Nephron (organoid): Measurements from ENCODE around the gene INPPL1.
"Not testable (repeated sequence)": the region's sequence is repeated elsewhere in the genome, so short reads cannot be mapped to it uniquely, and the experiment has no call there.

Experiments used
- H3K27ac Mint-ChIP-seq, 3 experiments: 2 replicates each; pipeline ENCODE4 v1.8.0; 2020; ENCODE audit warnings: mixed read lengths in 3 of 3, mild to moderate bottlenecking in 2 of 3, moderate library complexity in 1 of 3
- H3K27me3 Mint-ChIP-seq: 2 replicates; pipeline ENCODE4 v1.8.0; 2021; ENCODE audit warnings: low read depth, mild to moderate bottlenecking, moderate library complexity, mixed read lengths
- H3K36me3 Mint-ChIP-seq: 2 replicates; pipeline ENCODE4 v1.8.0; 2020; ENCODE audit warnings: low read depth, mixed read lengths
- H3K4me1 Mint-ChIP-seq: 2 replicates; pipeline ENCODE4 v1.8.0; 2020; ENCODE audit warnings: mixed read lengths
- H3K4me3 Mint-ChIP-seq, 3 experiments: 2 replicates each; pipeline ENCODE4 v1.8.0; 2020; ENCODE audit warnings: mild to moderate bottlenecking in 3 of 3, mixed read lengths in 3 of 3, moderate library complexity in 2 of 3
- H3K9me3 Mint-ChIP-seq: 2 replicates; pipeline ENCODE4 v1.8.0; 2020; ENCODE audit warnings: mixed read lengths
- CTCF ChIP-seq, 3 experiments: fragments of 200-600 bp; sonication (generic); IDR thresholded peaks; one replicate each; pipeline ENCODE4 v1.5.0; 2021; ENCODE audit warnings: antibody characterized with exemption in 3 of 3; ENCODE audit not compliant: unreplicated experiment in 3 of 3

Gene INPPL1

GRCh38 chr11:72202571-72202970, 22.0 kb upstream of the INPPL1 start:
- TF ChIP-seq CTCF (IDR thresholded peaks at IDR 0.05; ENCODE audit: unreplicated experiment in 3 of 3) = no peak
- Mint-ChIP-seq H3K27ac (no peak overlapping the region), H3K9me3 (no peaks in the 10 kb centered on the region), H3K36me3 (no peaks in the 10 kb centered on the region), H3K4me1 (peaks cover 4% of the 10 kb centered on the region), H3K4me3 (no peak overlapping the region), H3K27me3 (peaks cover 4% of the 10 kb centered on the region)

DNA sequence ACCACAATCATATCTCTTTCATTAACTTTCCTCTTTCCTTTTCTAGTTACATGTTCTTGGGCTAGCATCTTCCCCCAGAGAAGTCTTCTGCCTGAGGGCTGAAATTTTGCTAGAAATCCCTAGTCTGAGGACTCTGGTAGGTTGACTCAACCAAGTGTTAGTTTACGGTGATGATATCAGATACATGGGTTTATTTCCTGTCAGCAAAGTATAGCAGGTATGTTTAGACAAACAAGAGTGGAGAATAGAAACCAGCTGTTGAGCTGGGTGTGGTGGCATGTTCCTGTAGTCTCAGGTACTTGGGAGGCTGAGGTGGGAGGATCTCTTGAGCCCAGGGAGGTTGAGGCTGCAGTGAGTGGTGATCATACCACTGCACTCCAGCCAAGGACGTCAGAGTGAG, 21.4 kb upstream of the INPPL1 start:
- H3K4me3 Mint-ChIP-seq = no peak overlapping the region
- H3K27me3 Mint-ChIP-seq = peaks cover 4% of the 10 kb centered on the region
- peaks cover 4% of the 10 kb centered on the region for H3K4me1 Mint-ChIP-seq
- H3K9me3 Mint-ChIP-seq = no peaks in the 10 kb centered on the region
- H3K36me3 Mint-ChIP-seq = no peaks in the 10 kb centered on the region
- H3K27ac Mint-ChIP-seq = no peak overlapping the region
- TF ChIP-seq CTCF (IDR thresholded peaks at IDR 0.05; ENCODE audit: unreplicated experiment in 3 of 3) = no peak

DNA sequence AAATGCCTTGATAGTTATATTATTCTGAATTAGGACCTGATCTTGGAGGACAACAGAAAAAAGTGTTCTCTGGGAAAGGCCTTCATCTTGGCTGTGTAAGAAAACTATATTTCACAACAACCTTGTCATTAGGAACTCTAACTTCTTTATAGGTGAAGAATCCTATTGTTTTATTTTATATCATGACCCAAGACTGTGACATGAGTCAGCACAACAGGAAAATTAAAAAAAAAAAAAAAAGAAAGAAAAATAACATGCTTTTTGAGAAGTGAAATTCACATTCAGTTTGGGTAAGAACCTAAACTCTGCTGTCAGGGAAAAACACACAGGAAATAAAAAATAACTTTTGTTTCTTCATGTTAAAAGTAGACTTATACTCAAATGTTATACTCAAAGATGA, 19.7 kb upstream of the INPPL1 start:
- TF ChIP-seq CTCF (IDR thresholded peaks at IDR 0.05; ENCODE audit: unreplicated experiment in 3 of 3) = no peak
- H3K36me3 Mint-ChIP-seq = no peaks in the 10 kb centered on the region
- peaks cover 7% of the 10 kb centered on the region for H3K27me3 Mint-ChIP-seq
- peaks cover 13% of the 10 kb centered on the region for H3K9me3 Mint-ChIP-seq
- no peak overlapping the region for H3K27ac Mint-ChIP-seq
- no peak overlapping the region for H3K4me3 Mint-ChIP-seq
- peaks cover 4% of the 10 kb centered on the region for H3K4me1 Mint-ChIP-seq

- H3K4me3 Mint-ChIP-seq = not testable (repeated sequence)
- Mint-ChIP-seq H3K9me3 (peaks cover 18% of the 10 kb centered on the region), H3K27ac (peak overlapping the region in 1 of 3 experiments; percentile 74)
These were observed 17.8 kb upstream of the INPPL1 start for GRCh38 chr11:72206794-72207193.

DNA sequence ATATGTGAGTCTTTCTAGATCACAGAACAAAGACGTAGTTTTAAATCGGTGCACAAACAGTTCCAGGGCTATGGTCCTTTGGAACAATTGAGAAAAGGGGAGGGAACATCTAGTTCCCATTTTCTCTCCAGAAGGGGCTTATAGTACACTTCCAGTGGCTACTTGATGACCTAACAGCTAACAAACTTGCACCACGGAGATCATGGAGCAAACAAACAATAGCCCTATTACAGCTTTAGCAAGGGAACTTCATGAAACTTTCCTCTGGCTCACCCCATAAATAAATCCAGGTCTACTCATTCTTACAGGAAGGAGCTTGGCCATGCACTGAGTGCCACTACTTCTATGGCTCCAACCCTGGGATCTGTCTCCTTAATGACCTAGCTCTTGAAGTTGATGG, 16.3 kb upstream of the INPPL1 start:
- Mint-ChIP-seq H3K36me3 (no peaks in the 10 kb centered on the region), H3K4me1 (peaks cover 4% of the 10 kb centered on the region), H3K9me3 (peaks cover 18% of the 10 kb centered on the region), H3K27me3 (peaks cover 3% of the 10 kb centered on the region), H3K27ac (no peak overlapping the region), H3K4me3 (no peak overlapping the region)
- TF ChIP-seq CTCF (IDR thresholded peaks at IDR 0.05; ENCODE audit: unreplicated experiment in 3 of 3) = no peak

More at GRCh38 chr11:72206794-72207193, 17.8 kb upstream of the INPPL1 start:
- not testable (repeated sequence) for H3K27me3 Mint-ChIP-seq, H3K36me3 Mint-ChIP-seq, H3K4me1 Mint-ChIP-seq

DNA sequence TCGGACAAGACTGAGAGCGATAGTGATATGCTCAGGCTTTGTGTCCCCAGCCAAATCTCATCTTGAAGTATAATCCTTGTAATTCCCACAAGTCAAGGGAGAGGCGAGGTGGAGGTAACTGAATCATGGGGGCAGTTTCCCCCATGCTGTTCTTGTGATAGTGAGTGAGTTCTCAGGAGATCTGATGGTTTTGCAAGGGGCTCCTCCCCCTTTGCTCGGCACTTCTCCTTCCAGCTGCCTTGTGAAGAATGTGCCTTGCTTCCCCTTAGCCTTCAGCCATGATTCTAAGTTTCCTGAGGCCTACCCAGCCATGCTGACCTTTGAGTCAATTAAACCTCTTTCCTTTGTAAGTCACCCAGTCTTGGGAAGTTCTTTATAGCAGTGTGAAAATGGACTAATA, 15.5 kb upstream of the INPPL1 start:
- H3K36me3 Mint-ChIP-seq = no peaks in the 10 kb centered on the region
- H3K4me1 Mint-ChIP-seq = peaks cover 4% of the 10 kb centered on the region
- no peak overlapping the region for H3K4me3 Mint-ChIP-seq
- H3K27me3 Mint-ChIP-seq = peaks cover 6% of the 10 kb centered on the region
- TF ChIP-seq CTCF (IDR thresholded peaks at IDR 0.05; ENCODE audit: unreplicated experiment in 3 of 3) = no peak
- no peak overlapping the region for H3K27ac Mint-ChIP-seq
- peaks cover 18% of the 10 kb centered on the region for H3K9me3 Mint-ChIP-seq
